AG20443 (cell line): ENCODE data around the gene CYP4F2.
"Not testable (repeated sequence)": the region's sequence is repeated elsewhere in the genome, so short reads cannot be mapped to it uniquely, and the experiment has no call there.

ENCODE experiments used
- DNase-seq: peaks from one replicate; pipeline ENCODE4 v3.0.0; 2012; ENCODE audit warnings: low spot score, mixed read lengths

Gene CYP4F2

GRCh38 chr19:15897738-15898276, at the start of gene CYP4F2:
Gene CYP4F2, minus strand, starts transcription at chr19:15898074. Its CDS starts 463 bp downstream, at chr19:15897611.
- DNase-seq, result no peak

- no peak for DNase-seq
These were observed 47.4 kb upstream of the CYP4F2 start for GRCh38 chr19:15945301-15945700.

- DNase-seq, result no peak
These were observed 46.5 kb upstream of the CYP4F2 start for GRCh38 chr19:15944401-15944800.

GRCh38 chr19:15937771-15938170, 39.9 kb upstream of the CYP4F2 start:
- DNase-seq, result no peak

GRCh38 chr19:15936950-15937349, 39.1 kb upstream of the CYP4F2 start:
- no peak for DNase-seq

- DNase-seq, result no peak
These were observed 38.3 kb upstream of the CYP4F2 start for GRCh38 chr19:15936173-15936572.

- DNase-seq, result no peak
These were observed 37.4 kb upstream of the CYP4F2 start for GRCh38 chr19:15935167-15935702.

- DNase-seq, result no peak
These were observed 36.6 kb upstream of the CYP4F2 start, which contains the start of gene CYP4F11 for GRCh38 chr19:15934332-15935078. Gene CYP4F11, minus strand, starts transcription at chr19:15934529. Its CDS starts 121 bp downstream, at chr19:15934408.

GRCh38 chr19:15933761-15934331, 36.0 kb upstream of the CYP4F2 start:
- not testable (repeated sequence) for DNase-seq

GRCh38 chr19:15928321-15928720, 30.4 kb upstream of the CYP4F2 start:
- DNase-seq, result no peak

GRCh38 chr19:15926484-15926883, 28.6 kb upstream of the CYP4F2 start:
- no peak for DNase-seq

- no peak for DNase-seq
These were observed 25.8 kb upstream of the CYP4F2 start for GRCh38 chr19:15923702-15924101.

GRCh38 chr19:15922021-15922420, 24.1 kb upstream of the CYP4F2 start:
- DNase-seq, result no peak

GRCh38 chr19:15919243-15919642, 21.4 kb upstream of the CYP4F2 start:
- no peak for DNase-seq

- DNase-seq, result no peak
These were observed 17.2 kb upstream of the CYP4F2 start for GRCh38 chr19:15915109-15915508.

GRCh38 chr19:15913830-15914229, 16.0 kb upstream of the CYP4F2 start:
- peak; percentile 3 for DNase-seq

GRCh38 chr19:15913384-15913783, 15.5 kb upstream of the CYP4F2 start:
- peak; percentile 5 for DNase-seq

GRCh38 chr19:15911599-15912235, 13.8 kb upstream of the CYP4F2 start:
- peak; percentile 6 for DNase-seq

- no peak for DNase-seq
These were observed 7.2 kb upstream of the CYP4F2 start for GRCh38 chr19:15905026-15905425.

- DNase-seq, result not testable (repeated sequence)
These were observed 5.0 kb upstream of the CYP4F2 start for GRCh38 chr19:15902898-15903297.

GRCh38 chr19:15902254-15902653, 4.4 kb upstream of the CYP4F2 start:
- no peak for DNase-seq

GRCh38 chr19:15900504-15900903, 2.6 kb upstream of the CYP4F2 start:
- DNase-seq, result no peak

GRCh38 chr19:15900032-15900431, 2.2 kb upstream of the CYP4F2 start:
- DNase-seq, result not testable (repeated sequence)
